Cerebellar nuclear complex (tissue), 1 donor: ENCODE data around the gene FSTL4.

Experiments
- DNase-seq, 2 experiments: peaks; one replicate each; lab custom pipeline; 2025; lab: John Stamatoyannopoulos, UW

Gene FSTL4

DNA sequence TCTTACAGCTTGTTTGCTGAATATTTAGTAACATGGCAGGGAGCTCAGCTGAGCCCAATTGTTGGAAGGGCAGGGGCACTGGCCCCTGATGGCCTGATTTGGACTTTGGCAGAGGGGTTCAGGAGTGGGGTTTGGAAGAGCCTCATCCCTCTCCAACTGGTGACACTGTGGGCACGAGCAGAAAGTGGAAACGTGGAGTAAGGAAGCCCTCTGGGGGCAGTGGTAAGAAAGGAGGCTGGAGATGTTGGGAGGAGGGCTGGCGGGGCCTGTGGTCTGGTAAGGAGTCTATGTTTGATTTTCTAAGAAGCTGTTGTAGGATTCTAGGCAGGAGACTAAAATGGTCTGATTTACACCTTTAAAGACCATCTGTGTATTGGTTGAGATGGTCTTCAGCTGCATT is 351.6 kb downstream of the FSTL4 start:
- DNase-seq, result no peak

GRCh38 chr5:133259199-133259997 is 352.9 kb downstream of the FSTL4 start:
- DNase-seq, result no peak

GRCh38 chr5:133257977-133258376 is 354.4 kb downstream of the FSTL4 start:
- no peak for DNase-seq

DNA sequence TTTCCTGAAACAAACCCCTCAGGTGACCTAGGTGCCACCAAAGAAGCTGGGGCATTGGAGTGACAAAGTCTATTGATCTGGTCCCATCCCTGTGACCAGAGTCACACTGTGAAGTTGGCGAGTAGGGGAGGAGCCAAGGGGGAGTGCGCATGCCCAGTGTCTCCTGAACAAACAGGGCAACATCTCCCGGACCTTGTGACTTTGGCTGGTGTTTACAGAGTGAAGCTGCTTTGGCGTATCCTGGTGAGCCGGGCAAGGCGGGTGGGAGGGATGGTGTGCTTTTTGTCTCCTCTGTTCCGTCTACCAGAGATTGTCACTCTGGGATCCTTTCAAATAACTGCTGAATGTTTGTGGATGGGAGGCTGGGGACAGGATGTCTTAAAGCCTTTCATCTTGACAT is 356.1 kb downstream of the FSTL4 start:
- no peak for DNase-seq

- DNase-seq, result no peak
Observed at GRCh38 chr5:133254803-133255202, 357.5 kb downstream of the FSTL4 start.

DNA sequence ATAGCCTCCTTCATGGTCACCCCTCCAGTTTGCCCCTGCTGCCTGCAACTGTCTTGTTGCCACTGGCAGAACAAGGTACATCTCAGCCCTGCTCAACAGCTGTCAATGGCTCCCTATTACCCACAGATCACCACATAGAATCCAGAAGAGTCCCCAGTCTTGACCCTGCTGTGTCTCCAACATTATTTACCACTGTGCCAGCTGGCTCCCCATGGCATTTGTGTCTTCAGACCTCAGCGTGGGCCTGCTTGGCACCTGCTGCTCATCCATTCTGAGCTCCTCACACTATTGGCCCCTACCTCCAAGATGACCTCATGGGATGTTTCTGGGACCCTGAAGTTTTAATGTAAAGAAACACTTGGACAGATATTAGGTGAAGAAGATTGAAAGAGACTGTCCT is 358.7 kb downstream of the FSTL4 start:
- DNase-seq, result no peak

- no peak for DNase-seq
Observed at GRCh38 chr5:133253070-133253469, 359.3 kb downstream of the FSTL4 start.

DNA sequence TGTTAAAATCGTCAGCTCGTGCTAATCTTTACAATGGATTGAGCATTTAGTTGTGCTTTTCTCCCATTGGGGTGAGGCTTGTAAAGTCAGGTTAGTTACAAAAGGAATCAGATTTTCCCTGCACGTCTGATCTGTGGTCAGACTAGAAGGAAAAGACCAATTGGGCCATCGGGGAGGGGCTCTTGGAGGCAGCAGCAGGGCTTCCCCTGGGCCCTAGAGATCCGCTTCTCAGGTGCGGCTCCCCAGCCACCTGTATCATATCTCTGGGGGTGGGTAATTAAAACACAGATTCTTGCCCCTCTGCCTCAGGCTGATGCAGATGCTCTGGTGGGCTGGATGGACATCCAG is 360.2 kb downstream of the FSTL4 start:
- DNase-seq, result no peak

DNA sequence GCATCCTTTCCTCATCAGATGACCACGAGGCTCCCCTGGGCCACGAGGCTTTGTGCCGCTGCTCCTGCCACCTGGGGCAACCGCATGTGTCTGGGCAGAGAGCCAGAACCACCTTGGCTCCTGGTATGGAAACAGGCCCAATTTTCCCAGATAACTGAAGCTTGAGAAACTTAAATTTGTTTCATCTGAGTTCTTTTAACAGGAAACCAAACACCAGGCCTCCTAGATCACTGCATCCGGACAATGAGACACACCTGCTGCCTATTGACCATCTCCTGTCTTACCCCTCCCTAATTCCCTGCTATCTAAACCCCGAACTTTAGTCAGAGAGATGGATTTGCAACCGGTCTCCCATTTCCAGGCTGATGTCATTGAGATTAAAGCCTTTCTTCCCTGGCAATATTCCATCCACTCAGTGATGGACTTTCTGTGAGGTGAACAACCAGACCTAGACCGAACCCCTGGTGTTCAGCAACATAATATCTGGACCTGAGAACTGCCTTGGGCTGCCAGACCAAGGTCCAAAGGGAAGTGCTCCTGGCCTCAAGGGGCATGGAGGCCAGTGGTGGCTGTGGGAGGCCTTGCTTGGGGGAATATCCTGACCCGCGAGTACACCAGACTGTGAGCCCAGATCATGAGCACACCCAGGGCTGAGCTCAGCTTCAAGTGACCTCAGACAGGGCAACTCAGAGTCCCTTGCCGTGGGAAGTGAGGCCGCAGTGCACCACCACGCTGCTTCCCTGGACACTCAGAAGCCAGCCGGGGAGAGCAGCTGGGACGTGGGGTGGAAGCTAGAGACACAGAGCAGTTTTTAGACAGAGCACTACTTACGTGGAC is 360.8 kb downstream of the FSTL4 start:
- DNase-seq, result no peak

DNA sequence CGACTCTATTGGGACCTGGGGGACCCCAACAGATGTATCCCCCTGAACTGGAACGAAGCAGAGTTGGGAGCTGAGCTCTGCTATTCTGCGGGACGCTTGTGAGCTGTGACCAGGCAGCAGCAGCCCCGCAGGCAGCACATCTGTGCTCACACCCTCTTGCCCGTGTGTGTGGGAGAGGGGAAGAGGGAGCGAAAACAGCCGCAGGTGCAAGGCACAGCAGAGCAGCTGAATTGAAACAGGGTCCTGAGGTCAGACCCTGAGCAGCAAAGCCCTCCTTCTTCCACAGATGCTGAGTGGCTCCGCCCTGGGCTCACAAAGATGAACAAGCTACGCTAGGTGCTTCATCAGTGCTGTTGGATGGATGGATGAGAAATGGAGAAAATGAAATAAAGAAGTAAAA is 361.8 kb downstream of the FSTL4 start:
- no peak for DNase-seq

DNA sequence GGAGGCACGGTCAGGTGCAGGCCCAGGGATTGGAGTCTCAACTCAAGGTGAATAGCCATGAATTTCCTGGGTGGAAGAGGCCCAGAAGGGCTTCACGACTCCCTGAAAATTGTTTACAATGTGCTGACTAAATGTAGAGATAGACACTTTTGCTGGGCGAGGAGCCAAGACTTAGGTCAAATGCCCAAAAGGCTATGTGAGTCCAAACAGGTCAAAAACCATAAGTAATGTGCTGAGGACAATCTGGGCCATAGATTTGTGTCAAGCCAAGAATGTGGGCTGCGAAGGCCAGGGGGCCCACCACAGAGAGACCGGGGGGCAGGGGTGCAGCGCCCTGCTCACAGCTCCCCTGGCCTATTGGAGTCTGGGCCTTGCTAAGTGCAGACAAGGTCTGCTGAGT is 362.7 kb downstream of the FSTL4 start:
- DNase-seq, result no peak

DNA sequence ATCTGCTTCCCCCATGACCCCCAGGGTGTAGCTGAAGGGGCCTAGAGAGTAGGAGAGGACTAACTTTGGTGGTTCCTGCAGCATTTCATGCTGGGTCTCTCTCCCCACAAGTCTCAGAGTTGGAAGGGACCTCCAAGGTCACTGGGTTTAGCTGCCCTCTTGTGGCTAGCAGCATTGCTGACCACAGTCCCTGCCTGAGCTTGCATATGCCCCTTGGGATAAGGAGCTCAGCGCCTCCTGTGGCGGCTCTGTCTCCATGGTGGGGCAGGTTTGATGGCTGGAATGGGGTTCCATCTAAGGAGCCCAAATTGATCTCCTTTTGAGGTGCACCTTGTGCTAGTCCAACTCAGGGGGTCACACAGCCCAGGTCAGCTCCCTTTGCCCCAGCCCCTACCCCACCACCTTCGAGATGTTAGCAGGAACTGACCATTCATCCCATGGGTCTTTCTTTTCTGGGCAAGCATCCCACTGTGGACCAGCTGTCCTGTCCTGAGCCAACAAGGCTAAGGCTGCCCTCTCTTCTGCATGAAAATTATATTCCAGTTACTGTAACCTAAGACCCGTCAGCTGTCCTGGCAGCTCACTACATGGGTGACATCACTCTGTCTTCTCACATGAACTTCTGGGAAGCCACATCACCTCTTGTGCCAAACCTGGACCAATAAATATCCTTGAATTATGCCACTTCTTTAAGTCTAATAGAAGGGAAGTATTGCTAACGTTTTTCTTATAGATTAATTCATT is 364.3 kb downstream of the FSTL4 start:
- DNase-seq, result no peak

GRCh38 chr5:133247151-133247709 is 365.1 kb downstream of the FSTL4 start:
- DNase-seq, result no peak

- no peak for DNase-seq
Observed at GRCh38 chr5:133246376-133247150, 365.8 kb downstream of the FSTL4 start.

- no peak for DNase-seq
Observed at GRCh38 chr5:133246053-133246370, 366.3 kb downstream of the FSTL4 start.

GRCh38 chr5:133245191-133246052 is 366.9 kb downstream of the FSTL4 start:
- DNase-seq, result no peak

GRCh38 chr5:133244242-133244641 is 368.1 kb downstream of the FSTL4 start:
- no peak for DNase-seq

GRCh38 chr5:133243196-133243595 is 369.1 kb downstream of the FSTL4 start:
- no peak for DNase-seq

GRCh38 chr5:133242221-133242835 is 370.0 kb downstream of the FSTL4 start:
- DNase-seq, result no peak
